Stomach (tissue), 9 donors: Measurements from ENCODE around the gene TMEM221. TPM values are rescaled to one million over a fixed set of nuclear protein-coding genes. Genes with fewer than 3 reads are reported as not detected.

ENCODE experiments used
- DNase-seq, 2 donors: peaks; one replicate each; pipeline versions ENCODE4 v3.0.0 to v3.0.0-alpha.2; 2013 to 2019
- H3K27ac ChIP-seq, 5 donors: fragments of 200-600 bp in 4 of 5; sonication (generic) in 4 of 5; one replicate each; pipeline ENCODE4 v1.5.1; 2013 to 2019; ENCODE audit warnings: mild to moderate bottlenecking in 1 of 5, moderate library complexity in 1 of 5
- H3K27me3 ChIP-seq, 3 donors: fragments of 200-600 bp; sonication (generic); one replicate each; pipeline ENCODE4 v1.5.1; 2017 to 2019; ENCODE audit warnings: mixed run types in 1 of 3
- H3K36me3 ChIP-seq, 4 donors: fragments of 200-600 bp; sonication (generic); 1 replicate in 3 of 4; 2 replicates in 1 of 4; pipeline ENCODE4 v1.5.1; 2016 to 2019
- H3K4me1 ChIP-seq, 4 donors: fragments of 200-600 bp; sonication (generic); one replicate each; pipeline ENCODE4 v1.5.1; 2016 to 2019
- H3K4me3 ChIP-seq, 4 donors: fragments of 200-600 bp; sonication (generic) in 3 of 4; one replicate each; pipeline ENCODE4 v1.5.1; 2016 to 2019; ENCODE audit warnings: mild to moderate bottlenecking in 1 of 4
- H3K9me3 ChIP-seq, 4 donors: fragments of 200-600 bp; sonication (generic); one replicate each; pipeline ENCODE4 v1.5.1; 2016 to 2019
- CTCF ChIP-seq, 7 experiments: fragments of 450-650 bp in 4 of 7; fragments of 200-600 bp in 3 of 7; sonication (generic) in 3 of 7; IDR thresholded peaks; one replicate each; pipeline ENCODE4 v1.5.1; 2016 to 2019; ENCODE audit warnings: antibody characterized with exemption in 7 of 7, control low read depth in 2 of 7, mild to moderate bottlenecking in 1 of 7
- EP300 ChIP-seq: sonication (generic); formaldehyde crosslinking; IDR thresholded peaks from one replicate; pipeline ENCODE4 v1.6.1; 2017; ENCODE audit warnings: antibody characterized with exemption
- POLR2A ChIP-seq, 4 donors: fragments of 450-650 bp; IDR thresholded peaks; one replicate each; pipeline ENCODE4 v1.6.1; 2016; ENCODE audit warnings: antibody characterized with exemption in 4 of 4, control low read depth in 2 of 4, mild to moderate bottlenecking in 1 of 4, moderate library complexity in 1 of 4
- POLR2AphosphoS5 ChIP-seq, 3 donors: sonication (generic); formaldehyde crosslinking; IDR thresholded peaks; one replicate each; pipeline ENCODE4 v1.6.1; 2016; ENCODE audit warnings: antibody characterized with exemption in 3 of 3
- WGBS, 5 donors: extraction: QIAGEN DNeasy Blood & Tissue Kit in 3 of 5; methylation state at CpG; one replicate each; pipeline versions ENCODE4 v1.1.5 to v1.1.7; 2013 to 2018; 5-methylcytosine and 5-hydroxymethylcytosine counted together
- intact Hi-C: fragments of 100-400 bp; cut with DNase I; formaldehyde crosslinking; loops from one replicate; pipeline ENCODE4 v1.15.1; 2023; ENCODE audit warnings: low total_unique reads
- polyA plus RNA-seq, 3 donors: library from polyadenylated mRNA; stranded (reverse); fragments of 200-250 nt; gene quantifications; one replicate each; pipeline ENCODE4 v1.2.3, GENCODE V29; 2013
- total RNA-seq, 5 donors: library from RNA; depleted of rRNA; stranded (reverse); fragments of >200 nt; gene quantifications; one replicate each; pipeline versions ENCODE4 v1.1.0 to v1.2.3, GENCODE V29; 2014 to 2016
- donor health status: healthy with polysubstance abuse.
- donor health status: Bipolar disorder and iron deficiency.
- donor health status: healthy.

TMEM221 gene
- total and polyA plus RNA-seq, 8 donors: 0.20 TPM; not detected in 7

- intact Hi-C loops: no loop called here
- Histone ChIP-seq H3K27me3 (no peaks in the 10 kb centered on the region), H3K9me3 (no peaks in the 10 kb centered on the region), H3K4me1 (peaks cover 0 to 38% (median 21%) of the 10 kb centered on the region in 4 donors), H3K36me3 (peaks cover 0 to 41% (median 23%) of the 10 kb centered on the region in 4 donors), H3K27ac (no peak overlapping the region), H3K4me3 (no peak overlapping the region)
- DNase-seq: no peak
- no peak for TF ChIP-seq CTCF (IDR thresholded peaks at IDR 0.05)
- TF ChIP-seq EP300: no peak
- WGBS, 5 donors: 66 to 77% (median 71%) methylated on average over 8 to 9 of the region's 9 CpGs
Measured at GRCh38 chr19:17495639-17496296, 47.3 kb upstream of the TMEM221 start.

GRCh38 chr19:17491287-17491686 lies 42.8 kb upstream of the TMEM221 start:
- DNase-seq: no peak
- WGBS, 5 donors: 90 to 97% (median 95%) methylated on average over 5 of the region's 5 CpGs
- intact Hi-C loops: no loop called here
- no peak overlapping the region for H3K4me3 ChIP-seq
- no peaks in the 10 kb centered on the region for H3K9me3 ChIP-seq
- H3K27ac ChIP-seq: no peak overlapping the region
- H3K36me3 ChIP-seq: peaks cover 0 to 22% (median 22%) of the 10 kb centered on the region in 4 donors
- no peaks in the 10 kb centered on the region for H3K27me3 ChIP-seq
- peaks cover 9 to 35% (median 29%) of the 10 kb centered on the region in 4 donors for H3K4me1 ChIP-seq
- TF ChIP-seq POLR2A (IDR thresholded peaks at IDR 0.05): no peak
- no peak for TF ChIP-seq CTCF (IDR thresholded peaks at IDR 0.05)
- no peak for TF ChIP-seq POLR2AphosphoS5 (IDR thresholded peaks at IDR 0.05)
- TF ChIP-seq EP300: no peak

- Histone ChIP-seq H3K4me3 (no peak overlapping the region), H3K27me3 (no peaks in the 10 kb centered on the region), H3K9me3 (no peaks in the 10 kb centered on the region), H3K36me3 (peaks cover 0 to 28% (median 23%) of the 10 kb centered on the region in 4 donors), H3K27ac (no peak overlapping the region), H3K4me1 (peaks cover 9 to 30% (median 23%) of the 10 kb centered on the region in 4 donors)
- 61 to 76% (median 65%) methylated on average over 4 of the region's 4 CpGs for WGBS, 5 donors
- no peak for DNase-seq
- intact Hi-C loops: no loop called here
- TF ChIP-seq POLR2A (IDR thresholded peaks at IDR 0.05) (no peak), POLR2AphosphoS5 (IDR thresholded peaks at IDR 0.05) (no peak), EP300 (no peak), CTCF (IDR thresholded peaks at IDR 0.05) (no peak)
Measured at GRCh38 chr19:17490411-17490810, 41.9 kb upstream of the TMEM221 start.

GRCh38 chr19:17489392-17490030 lies 41.0 kb upstream of the TMEM221 start:
- H3K27me3 ChIP-seq: no peaks in the 10 kb centered on the region
- H3K36me3 ChIP-seq: peaks cover 0 to 28% (median 23%) of the 10 kb centered on the region in 4 donors
- DNase-seq: no peak
- no peak overlapping the region for H3K4me3 ChIP-seq
- no peaks in the 10 kb centered on the region for H3K9me3 ChIP-seq
- TF ChIP-seq CTCF (IDR thresholded peaks at IDR 0.05) (peak in 1 of 7 experiments; percentile 23), EP300 (no peak), POLR2A (IDR thresholded peaks at IDR 0.05) (no peak), POLR2AphosphoS5 (IDR thresholded peaks at IDR 0.05) (no peak)
- peaks cover 9 to 30% (median 25%) of the 10 kb centered on the region in 4 donors for H3K4me1 ChIP-seq
- H3K27ac ChIP-seq: peak overlapping the region in 4 of 5 donors; percentile 15 to 72 (median 52)
- intact Hi-C loops: no loop called here
- 69 to 87% (median 75%) methylated on average over 8 to 9 of the region's 9 CpGs for WGBS, 5 donors
